HUES6 (cell line): ENCODE results near the gene FLNB.

Source experiments
- H3K27ac ChIP-seq: 2 replicates; pipeline ENCODE4 v1.7.0; 2013; ENCODE audit warnings: low read depth, mild to moderate bottlenecking, low read length, inconsistent platforms
- H3K27me3 ChIP-seq: 2 replicates; pipeline ENCODE4 v1.6.1; 2013; ENCODE audit warnings: low read length; ENCODE audit not compliant: control insufficient read depth, insufficient read depth
- H3K36me3 ChIP-seq: 2 replicates; pipeline ENCODE4 v1.6.1; 2013; ENCODE audit warnings: low read length; ENCODE audit not compliant: control insufficient read depth, insufficient read depth
- H3K4me1 ChIP-seq: 2 replicates; pipeline ENCODE4 v1.6.1; 2013; ENCODE audit warnings: low read length; ENCODE audit not compliant: control insufficient read depth, insufficient read depth
- H3K4me3 ChIP-seq: 2 replicates; pipeline ENCODE4 v1.5.1; 2013; ENCODE audit warnings: low read depth, low read length
- H3K9ac ChIP-seq: one replicate; pipeline ENCODE4 v1.6.1; 2013; ENCODE audit warnings: mild to moderate bottlenecking, low read length
- H3K9me3 ChIP-seq: 2 replicates; pipeline ENCODE4 v1.6.1; 2013; ENCODE audit warnings: low read depth, low read length; ENCODE audit not compliant: control insufficient read depth, insufficient read depth

FLNB gene

GRCh38 chr3:58129041-58129770, 121.0 kb downstream of the FLNB start:
- H3K36me3 ChIP-seq: peaks cover 100% of the 10 kb centered on the region
- H3K4me3 ChIP-seq: no peak overlapping the region
- no peaks in the 10 kb centered on the region for H3K27me3 ChIP-seq
- no peaks in the 10 kb centered on the region for H3K4me1 ChIP-seq
- H3K9ac ChIP-seq: no peak overlapping the region
- H3K9me3 ChIP-seq: no peaks in the 10 kb centered on the region
- H3K27ac ChIP-seq: no peak overlapping the region

GRCh38 chr3:58130591-58130990, 122.4 kb downstream of the FLNB start:
- no peak overlapping the region for H3K27ac ChIP-seq

GRCh38 chr3:58131101-58131825, 123.0 kb downstream of the FLNB start:
- peaks cover 100% of the 10 kb centered on the region for H3K36me3 ChIP-seq
- H3K27ac ChIP-seq: no peak overlapping the region
- H3K9me3 ChIP-seq: no peaks in the 10 kb centered on the region
- H3K4me3 ChIP-seq: no peak overlapping the region
- no peaks in the 10 kb centered on the region for H3K4me1 ChIP-seq
- H3K27me3 ChIP-seq: no peaks in the 10 kb centered on the region
- no peak overlapping the region for H3K9ac ChIP-seq

More at GRCh38 chr3:58130591-58130990, 122.4 kb downstream of the FLNB start:
- Histone ChIP-seq H3K9me3 (no peaks in the 10 kb centered on the region), H3K36me3 (peaks cover 100% of the 10 kb centered on the region), H3K4me3 (no peak overlapping the region), H3K4me1 (no peaks in the 10 kb centered on the region), H3K27me3 (no peaks in the 10 kb centered on the region), H3K9ac (no peak overlapping the region)

- no peaks in the 10 kb centered on the region for H3K27me3 ChIP-seq
- H3K9me3 ChIP-seq: no peaks in the 10 kb centered on the region
- H3K27ac ChIP-seq: no peak overlapping the region
- peaks cover 100% of the 10 kb centered on the region for H3K36me3 ChIP-seq
- H3K4me1 ChIP-seq: no peaks in the 10 kb centered on the region
- no peak overlapping the region for H3K4me3 ChIP-seq
- no peak overlapping the region for H3K9ac ChIP-seq
These were observed 124.6 kb downstream of the FLNB start for GRCh38 chr3:58132850-58133249.

GRCh38 chr3:58134468-58134867, 126.2 kb downstream of the FLNB start:
- Histone ChIP-seq H3K36me3 (peaks cover 100% of the 10 kb centered on the region), H3K27ac (no peak overlapping the region), H3K9me3 (no peaks in the 10 kb centered on the region), H3K4me1 (no peaks in the 10 kb centered on the region), H3K9ac (no peak overlapping the region), H3K27me3 (no peaks in the 10 kb centered on the region), H3K4me3 (no peak overlapping the region)

GRCh38 chr3:58135712-58136543, 127.7 kb downstream of the FLNB start:
- no peak overlapping the region for H3K9ac ChIP-seq
- peaks cover 98% of the 10 kb centered on the region for H3K36me3 ChIP-seq
- H3K9me3 ChIP-seq: no peaks in the 10 kb centered on the region
- no peak overlapping the region for H3K27ac ChIP-seq
- H3K4me3 ChIP-seq: no peak overlapping the region
- no peaks in the 10 kb centered on the region for H3K27me3 ChIP-seq
- no peaks in the 10 kb centered on the region for H3K4me1 ChIP-seq

GRCh38 chr3:58137306-58137705, 129.1 kb downstream of the FLNB start:
- no peaks in the 10 kb centered on the region for H3K27me3 ChIP-seq
- no peaks in the 10 kb centered on the region for H3K9me3 ChIP-seq
- no peak overlapping the region for H3K27ac ChIP-seq
- H3K36me3 ChIP-seq: peaks cover 98% of the 10 kb centered on the region
- H3K4me1 ChIP-seq: no peaks in the 10 kb centered on the region
- H3K4me3 ChIP-seq: no peak overlapping the region
- H3K9ac ChIP-seq: no peak overlapping the region

GRCh38 chr3:58141766-58142345, 133.6 kb downstream of the FLNB start:
- Histone ChIP-seq H3K36me3 (peaks cover 96% of the 10 kb centered on the region), H3K4me3 (no peak overlapping the region), H3K9ac (no peak overlapping the region), H3K27ac (no peak overlapping the region), H3K27me3 (no peaks in the 10 kb centered on the region), H3K9me3 (no peaks in the 10 kb centered on the region), H3K4me1 (no peaks in the 10 kb centered on the region)

GRCh38 chr3:58143417-58144055, 135.3 kb downstream of the FLNB start:
- Histone ChIP-seq H3K36me3 (peaks cover 96% of the 10 kb centered on the region), H3K4me1 (no peaks in the 10 kb centered on the region), H3K27ac (no peak overlapping the region)

GRCh38 chr3:58144478-58145325, 136.5 kb downstream of the FLNB start:
- H3K27ac ChIP-seq: no peak overlapping the region
- no peak overlapping the region for H3K4me3 ChIP-seq
- no peaks in the 10 kb centered on the region for H3K4me1 ChIP-seq
- H3K36me3 ChIP-seq: peaks cover 96% of the 10 kb centered on the region
- no peaks in the 10 kb centered on the region for H3K27me3 ChIP-seq
- no peak overlapping the region for H3K9ac ChIP-seq
- no peaks in the 10 kb centered on the region for H3K9me3 ChIP-seq

More at GRCh38 chr3:58143417-58144055, 135.3 kb downstream of the FLNB start:
- Histone ChIP-seq H3K4me3 (no peak overlapping the region), H3K27me3 (no peaks in the 10 kb centered on the region), H3K9ac (no peak overlapping the region), H3K9me3 (no peaks in the 10 kb centered on the region)
